LNCAP (cell line): ENCODE measurements around the gene ARL15.

Experiments
- CTCF ChIP-seq: fragments of 450-650 bp; IDR thresholded peaks from 2 replicates; pipeline ENCODE4 v1.5.1; 2017; ENCODE audit warnings: mild to moderate bottlenecking

The ARL15 gene

DNA sequence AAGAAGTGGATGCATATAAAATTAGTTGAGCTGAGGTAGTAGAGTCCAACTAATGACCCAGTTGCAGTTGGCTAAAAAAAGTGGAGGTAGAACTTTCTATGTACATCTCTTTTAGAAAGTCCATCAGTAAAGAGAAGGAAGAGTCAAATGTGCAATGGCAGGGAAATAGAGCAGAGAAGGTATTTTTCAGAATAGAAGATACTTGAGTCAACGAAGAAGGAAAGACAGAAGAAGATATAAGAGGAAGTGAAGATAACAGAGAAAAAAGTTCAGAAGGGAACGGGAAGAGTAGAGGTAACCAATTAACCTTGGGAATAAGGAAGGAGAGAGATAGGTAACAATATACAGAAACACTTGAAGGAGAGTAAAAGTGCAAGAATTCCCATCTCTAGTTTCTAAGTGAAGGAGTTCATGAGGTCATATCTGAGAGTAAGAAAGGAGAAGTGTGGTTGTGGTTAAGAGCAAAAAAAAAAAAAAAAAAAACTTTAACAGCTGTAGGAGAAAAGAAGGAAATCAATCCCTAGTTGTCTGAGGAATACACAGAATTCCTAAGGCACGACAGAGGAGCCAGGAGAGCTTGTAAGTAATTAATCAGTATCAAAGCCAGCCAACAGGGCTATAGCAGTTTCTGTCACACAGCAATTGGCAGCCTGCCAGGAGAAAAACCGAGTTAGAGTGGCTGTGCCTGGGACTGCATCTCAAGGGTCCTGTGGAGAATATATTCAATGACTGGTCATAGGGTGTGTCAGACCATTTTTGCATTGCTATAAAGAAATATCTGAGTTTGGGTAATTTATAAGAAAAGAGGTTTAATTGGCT lies 61.0 kb downstream of the ARL15 start:
- TF ChIP-seq CTCF, result no peak

GRCh38 chr5:54247226-54247625 lies 63.1 kb downstream of the ARL15 start:
- no peak for TF ChIP-seq CTCF

GRCh38 chr5:54243483-54244080 lies 66.8 kb downstream of the ARL15 start:
- TF ChIP-seq CTCF, result peak; percentile 74

DNA sequence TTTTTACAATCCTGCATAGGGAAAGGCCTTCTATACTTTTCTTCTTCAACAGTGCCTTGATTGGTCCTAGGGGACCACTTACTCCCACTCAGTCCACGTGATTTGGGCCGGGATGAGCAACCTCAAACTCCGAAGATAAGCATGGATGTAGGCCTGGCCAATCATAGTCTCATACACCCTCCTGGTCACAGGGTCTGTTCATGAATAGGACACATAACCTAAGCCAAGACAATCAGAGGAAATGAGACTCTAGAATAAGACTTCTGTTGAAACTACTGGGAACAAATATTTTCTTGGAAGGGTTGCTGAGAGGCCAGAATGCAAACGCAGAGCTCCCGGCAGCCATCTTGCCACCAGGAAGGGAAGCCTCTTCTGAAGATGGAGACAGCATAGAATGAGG lies 68.1 kb downstream of the ARL15 start:
- no peak for TF ChIP-seq CTCF

- peak; percentile 64 for TF ChIP-seq CTCF
These were observed 76.0 kb downstream of the ARL15 start for GRCh38 chr5:54234304-54234933.

DNA sequence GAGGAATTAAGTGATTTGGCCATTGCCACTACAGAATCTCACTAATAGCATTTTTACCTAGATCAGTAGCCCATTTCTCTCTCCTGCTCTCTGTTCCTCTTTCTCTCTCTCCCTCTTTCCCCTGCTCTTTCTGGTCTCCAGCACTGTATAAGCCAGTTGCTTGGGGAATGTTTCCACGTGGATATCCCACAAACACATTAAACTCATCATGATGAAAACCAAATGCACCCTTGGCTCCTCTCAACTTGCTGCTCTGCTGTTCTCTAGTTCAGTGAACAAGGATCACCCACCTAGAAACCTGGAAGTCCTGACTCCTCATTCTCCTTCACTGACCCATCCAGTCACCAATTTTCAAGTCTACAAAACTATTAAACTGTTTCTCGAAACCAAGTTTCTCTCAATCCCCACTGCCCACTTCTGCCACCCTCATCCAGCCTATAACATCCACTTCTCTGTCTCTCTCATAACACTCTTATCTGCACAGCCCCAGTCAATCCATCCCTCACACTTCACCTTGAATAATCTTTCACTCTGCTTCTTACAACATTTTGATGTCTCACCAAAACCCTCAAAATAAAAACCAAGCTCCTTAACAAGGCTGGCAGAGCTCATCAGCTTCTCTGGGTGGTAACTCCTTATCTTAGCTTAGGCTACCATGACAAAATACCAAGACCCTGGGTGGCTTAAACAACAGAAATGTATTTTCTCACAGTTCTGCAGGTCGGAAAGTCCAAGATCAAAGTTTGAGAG lies 79.3 kb downstream of the ARL15 start:
- TF ChIP-seq CTCF, result no peak

DNA sequence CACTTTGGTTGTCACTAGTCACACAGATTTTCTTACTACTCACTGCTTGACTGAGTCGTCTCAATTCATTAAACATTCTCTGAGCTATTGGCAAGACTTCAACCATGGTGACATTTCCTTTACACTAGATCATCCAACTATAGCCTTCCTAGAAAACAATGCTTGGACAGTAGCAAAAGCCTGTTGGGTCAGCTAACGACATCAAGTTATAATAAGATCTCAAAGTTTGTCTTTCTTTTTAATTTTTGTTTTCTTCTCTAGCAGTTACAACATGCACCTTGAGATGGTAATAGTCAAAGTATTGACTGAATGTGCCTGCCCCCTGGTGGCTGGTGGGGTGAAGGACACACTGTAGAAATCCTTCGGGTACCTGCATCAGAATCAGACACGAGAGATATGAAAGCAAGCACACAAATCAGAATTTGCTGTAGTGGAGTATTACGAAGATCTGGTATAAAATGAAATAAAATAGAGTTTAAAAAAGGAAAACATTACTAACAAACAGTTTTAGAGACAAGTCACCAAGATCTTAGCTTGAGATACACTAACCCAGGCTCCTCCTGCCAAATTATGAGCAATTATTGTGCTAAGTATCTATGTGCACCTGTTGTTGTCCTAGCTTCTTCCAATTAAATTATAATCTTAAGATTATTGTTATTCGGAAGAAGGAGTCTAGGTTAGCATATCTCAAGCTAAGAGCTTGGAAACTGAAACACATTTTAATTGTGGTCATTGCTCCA lies 81.2 kb downstream of the ARL15 start:
- peak; percentile 98 for TF ChIP-seq CTCF
